ENCODE results near the gene LHFPL6.

The LHFPL6 gene

DNA sequence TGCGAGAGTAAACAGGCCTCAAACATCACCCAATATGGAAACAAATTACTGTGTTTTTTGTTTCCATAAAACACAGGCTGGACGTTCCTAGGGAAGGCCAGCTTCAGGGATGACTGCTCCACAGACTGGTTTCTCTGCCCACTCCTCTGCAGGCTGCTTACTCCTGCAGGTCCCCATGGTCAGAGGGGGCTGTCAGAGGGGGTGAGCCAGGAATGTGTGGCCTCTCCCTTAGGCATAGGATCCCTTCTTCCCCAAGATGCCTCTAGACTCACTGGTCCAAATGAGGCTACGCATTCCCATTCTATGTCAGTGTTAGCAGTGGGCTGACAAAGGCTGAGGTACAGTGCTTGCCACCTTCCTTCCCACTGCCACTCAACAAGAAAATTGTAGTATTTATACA is 229.8 kb downstream of the LHFPL6 start:
- DNase-seq (ENCODE audit: low read depth), result no peak
- TF ChIP-seq, protein P1, sequence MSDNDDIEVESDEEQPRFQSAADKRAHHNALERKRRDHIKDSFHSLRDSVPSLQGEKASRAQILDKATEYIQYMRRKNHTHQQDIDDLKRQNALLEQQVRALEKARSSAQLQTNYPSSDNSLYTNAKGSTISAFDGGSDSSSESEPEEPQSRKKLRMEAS (IDR thresholded peaks at IDR 0.05; ENCODE audit: low read depth, low read length), result no peak
- no peak for TF ChIP-seq CTCF (IDR thresholded peaks at IDR 0.05; ENCODE audit: low read depth, low read length)
- no peak for TF ChIP-seq MYC (IDR thresholded peaks at IDR 0.05; ENCODE audit: low read depth, low read length)
- no peak for TF ChIP-seq POLR2A (IDR thresholded peaks at IDR 0.05; ENCODE audit: extremely low read depth, insufficient read length)
- H3K4me3 ChIP-seq (ENCODE audit: low read depth, low read length), result no peak overlapping the region

- H3K4me3 ChIP-seq (ENCODE audit: low read depth, low read length), result no peak overlapping the region
- TF ChIP-seq POLR2A (IDR thresholded peaks at IDR 0.05; ENCODE audit: extremely low read depth, insufficient read length) (no peak), CTCF (IDR thresholded peaks at IDR 0.05; ENCODE audit: low read depth, low read length) (no peak), MYC (IDR thresholded peaks at IDR 0.05; ENCODE audit: low read depth, low read length) (no peak)
- TF ChIP-seq, protein P1 (IDR thresholded peaks at IDR 0.05; ENCODE audit: low read depth, low read length), result no peak
- DNase-seq (ENCODE audit: low read depth), result no peak
These were observed 231.3 kb downstream of the LHFPL6 start for GRCh38 chr13:39371706-39372105.

- TF ChIP-seq, protein P1 (IDR thresholded peaks at IDR 0.05; ENCODE audit: low read depth, low read length), result no peak
- no peak for TF ChIP-seq MYC (IDR thresholded peaks at IDR 0.05; ENCODE audit: low read depth, low read length)
- TF ChIP-seq POLR2A (IDR thresholded peaks at IDR 0.05; ENCODE audit: extremely low read depth, insufficient read length), result no peak
- TF ChIP-seq CTCF (IDR thresholded peaks at IDR 0.05; ENCODE audit: low read depth, low read length), result no peak
- DNase-seq (ENCODE audit: low read depth), result no peak
- H3K4me3 ChIP-seq (ENCODE audit: low read depth, low read length), result no peak overlapping the region
These were observed 232.4 kb downstream of the LHFPL6 start for GRCh38 chr13:39370554-39370953.

- H3K4me3 ChIP-seq (ENCODE audit: low read depth, low read length), result no peak overlapping the region
- TF ChIP-seq MYC (IDR thresholded peaks at IDR 0.05; ENCODE audit: low read depth, low read length) (no peak), CTCF (IDR thresholded peaks at IDR 0.05; ENCODE audit: low read depth, low read length) (no peak), POLR2A (IDR thresholded peaks at IDR 0.05; ENCODE audit: extremely low read depth, insufficient read length) (no peak)
- TF ChIP-seq, protein P1 (IDR thresholded peaks at IDR 0.05; ENCODE audit: low read depth, low read length), result no peak
- DNase-seq (ENCODE audit: low read depth), result no peak
These were observed 232.9 kb downstream of the LHFPL6 start for GRCh38 chr13:39370048-39370447.

DNA sequence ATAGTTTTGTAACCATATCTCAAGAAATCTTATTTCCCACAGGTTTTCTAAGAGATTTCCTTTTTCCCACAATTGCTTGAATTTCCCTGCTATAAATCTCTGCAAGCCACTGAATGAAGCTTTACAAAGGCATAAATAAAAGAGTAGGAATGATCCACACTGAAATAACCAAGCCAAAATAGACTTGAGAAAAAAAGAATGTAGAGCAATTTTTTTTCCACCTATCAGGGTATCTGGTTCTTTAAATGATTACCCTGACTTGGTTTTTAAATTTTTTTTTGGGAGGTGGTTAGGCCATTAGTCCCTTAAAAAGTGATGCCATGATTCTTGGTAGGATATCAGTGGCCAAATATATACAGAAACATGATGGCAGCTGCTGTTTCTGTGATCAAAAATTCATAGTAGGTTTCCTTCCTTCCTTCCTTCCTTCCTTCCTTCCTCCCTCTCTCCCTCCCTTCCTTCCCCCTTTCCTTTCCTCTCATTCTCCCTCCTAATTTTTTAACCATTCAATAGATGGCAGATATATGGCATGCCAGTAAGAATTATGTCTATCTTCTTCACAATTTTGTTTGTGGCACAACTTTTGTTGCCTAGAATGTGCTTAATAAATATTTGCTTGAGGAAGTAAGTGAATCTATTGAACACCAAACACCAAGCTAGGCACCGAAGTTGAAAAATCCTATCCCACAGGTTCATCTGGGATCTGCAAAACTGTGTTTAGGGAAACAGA is 233.7 kb downstream of the LHFPL6 start:
- H3K4me3 ChIP-seq (ENCODE audit: low read depth, low read length), result no peak overlapping the region
- no peak for DNase-seq (ENCODE audit: low read depth)
- TF ChIP-seq, protein P1 (IDR thresholded peaks at IDR 0.05; ENCODE audit: low read depth, low read length), result no peak
- TF ChIP-seq CTCF (IDR thresholded peaks at IDR 0.05; ENCODE audit: low read depth, low read length) (no peak), MYC (IDR thresholded peaks at IDR 0.05; ENCODE audit: low read depth, low read length) (no peak), POLR2A (IDR thresholded peaks at IDR 0.05; ENCODE audit: extremely low read depth, insufficient read length) (no peak)
